GM18526 (cell line): ENCODE results near the gene LUC7L3.

ENCODE experiments used
- POLR2A ChIP-seq: IDR thresholded peaks from 3 replicates; pipeline ENCODE4 v1.6.1; 2011; ENCODE audit not compliant: insufficient read length; ENCODE audit errors: extremely low read depth

Gene LUC7L3

GRCh38 chr17:50778988-50779387, 59.6 kb downstream of the LUC7L3 start:
- no peak for TF ChIP-seq POLR2A

GRCh38 chr17:50779747-50780353, 60.4 kb downstream of the LUC7L3 start:
- no peak for TF ChIP-seq POLR2A

- TF ChIP-seq POLR2A = no peak
Observed at GRCh38 chr17:50781167-50781566, 61.8 kb downstream of the LUC7L3 start.

GRCh38 chr17:50783193-50783660, 63.8 kb downstream of the LUC7L3 start:
- no peak for TF ChIP-seq POLR2A

- no peak for TF ChIP-seq POLR2A
Observed at GRCh38 chr17:50783905-50784304, 64.5 kb downstream of the LUC7L3 start.

- TF ChIP-seq POLR2A = no peak
Observed at GRCh38 chr17:50785126-50785525, 65.7 kb downstream of the LUC7L3 start.

- no peak for TF ChIP-seq POLR2A
Observed at GRCh38 chr17:50785946-50786570, 66.7 kb downstream of the LUC7L3 start.

- TF ChIP-seq POLR2A = no peak
Observed at GRCh38 chr17:50787106-50787505, 67.7 kb downstream of the LUC7L3 start.

GRCh38 chr17:50790618-50791017, 71.2 kb downstream of the LUC7L3 start:
- TF ChIP-seq POLR2A = no peak

GRCh38 chr17:50792132-50792531, 72.7 kb downstream of the LUC7L3 start:
- TF ChIP-seq POLR2A = no peak

- TF ChIP-seq POLR2A = no peak
Observed at GRCh38 chr17:50793007-50793406, 73.6 kb downstream of the LUC7L3 start.

- TF ChIP-seq POLR2A = no peak
Observed at GRCh38 chr17:50794361-50794760, 75.0 kb downstream of the LUC7L3 start.

- TF ChIP-seq POLR2A = no peak
Observed at GRCh38 chr17:50797135-50797810, 77.9 kb downstream of the LUC7L3 start.

GRCh38 chr17:50798424-50799288, 79.3 kb downstream of the LUC7L3 start:
- no peak for TF ChIP-seq POLR2A

- no peak for TF ChIP-seq POLR2A
Observed at GRCh38 chr17:50799582-50799981, 80.2 kb downstream of the LUC7L3 start.

- TF ChIP-seq POLR2A = no peak
Observed at GRCh38 chr17:50800196-50800700, 80.8 kb downstream of the LUC7L3 start.
